Liver (tissue), 9 donors: Measurements from ENCODE around the gene TTI1. TPM values are rescaled to one million over a fixed set of nuclear protein-coding genes. Genes with fewer than 3 reads are reported as not detected.

Experiments
- DNase-seq: peaks from one replicate; pipeline ENCODE4 v3.0.0-alpha.2; 2017; ENCODE audit warnings: low spot score
- H3K27ac ChIP-seq, 2 donors: one replicate each; pipeline ENCODE4 v1.7.0; 2013; ENCODE audit warnings: inconsistent platforms in 2 of 2, low read length in 2 of 2, control low read depth in 1 of 2, low read depth in 1 of 2, mild to moderate bottlenecking in 1 of 2
- H3K27me3 ChIP-seq, 4 donors: one replicate each; pipeline versions ENCODE4 v1.6.1 to v1.7.0; 2013; ENCODE audit warnings: low read length in 3 of 4, inconsistent platforms in 1 of 4, mild to moderate bottlenecking in 1 of 4, moderate library complexity in 1 of 4; ENCODE audit not compliant: control insufficient read depth in 4 of 4, insufficient read depth in 4 of 4
- H3K36me3 ChIP-seq, 4 donors: one replicate each; pipeline versions ENCODE4 v1.6.1 to v1.7.0; 2013; ENCODE audit warnings: low read length in 3 of 4, mild to moderate bottlenecking in 3 of 4, low read depth in 1 of 4, moderate library complexity in 1 of 4; ENCODE audit not compliant: control insufficient read depth in 4 of 4, insufficient read depth in 3 of 4
- H3K4me1 ChIP-seq, 4 donors: one replicate each; pipeline versions ENCODE4 v1.6.1 to v1.7.0; 2013; ENCODE audit warnings: low read length in 3 of 4, mild to moderate bottlenecking in 3 of 4, moderate library complexity in 1 of 4; ENCODE audit not compliant: control insufficient read depth in 4 of 4, insufficient read depth in 4 of 4
- H3K4me3 ChIP-seq, 3 donors: one replicate each; pipeline versions ENCODE4 v1.6.1 to v1.7.0; 2013; ENCODE audit warnings: low read length in 3 of 3, control low read depth in 1 of 3, low read depth in 1 of 3, mild to moderate bottlenecking in 1 of 3
- H3K9ac ChIP-seq, 2 donors: one replicate each; pipeline ENCODE4 v1.7.0; 2013; ENCODE audit warnings: low read length in 2 of 2, mild to moderate bottlenecking in 2 of 2, moderate library complexity in 2 of 2, control low read depth in 1 of 2, low read depth in 1 of 2
- H3K9me3 ChIP-seq, 4 donors: one replicate each; pipeline versions ENCODE4 v1.6.1 to v1.7.0; 2013; ENCODE audit warnings: low read length in 3 of 4; ENCODE audit not compliant: control insufficient read depth in 4 of 4
- EGR1 ChIP-seq, 2 donors: IDR thresholded peaks; 2 replicates each; pipeline ENCODE4 v1.6.1; 2016 to 2018; ENCODE audit warnings: antibody characterized with exemption in 2 of 2, low read depth in 2 of 2
- FOXA1 ChIP-seq: IDR thresholded peaks from 2 replicates; pipeline ENCODE4 v1.6.1; 2016; ENCODE audit warnings: antibody characterized with exemption
- FOXA2 ChIP-seq: IDR thresholded peaks from 2 replicates; pipeline ENCODE4 v1.6.1; 2016; ENCODE audit warnings: antibody characterized with exemption
- GABPA ChIP-seq, 2 donors: IDR thresholded peaks in 1 of 2; conservative IDR thresholded peaks in 1 of 2; 2 replicates each; pipeline ENCODE4 v1.6.1; 2016; ENCODE audit warnings: antibody characterized with exemption in 2 of 2, mild to moderate bottlenecking in 1 of 2, moderate library complexity in 1 of 2
- HNF4A ChIP-seq, 2 donors: conservative IDR thresholded peaks; 2 replicates each; pipeline ENCODE4 v1.6.1; 2016; ENCODE audit warnings: antibody characterized with exemption in 2 of 2, mild to moderate bottlenecking in 2 of 2
- HNF4G ChIP-seq: IDR thresholded peaks from 2 replicates; pipeline ENCODE4 v1.6.1; 2016; ENCODE audit warnings: antibody characterized with exemption
- JUND ChIP-seq, 2 donors: IDR thresholded peaks; 2 replicates each; pipeline ENCODE4 v1.6.1; 2016; ENCODE audit warnings: antibody characterized with exemption in 2 of 2
- NR2F2 ChIP-seq: IDR thresholded peaks from 2 replicates; pipeline ENCODE4 v1.6.1; 2016; ENCODE audit warnings: antibody characterized with exemption
- RAD21 ChIP-seq, 2 donors: IDR thresholded peaks; 2 replicates each; pipeline ENCODE4 v1.6.1; 2016; ENCODE audit warnings: antibody characterized with exemption in 2 of 2, mild to moderate bottlenecking in 2 of 2
- RXRA ChIP-seq, 2 donors: IDR thresholded peaks; 2 replicates each; pipeline ENCODE4 v1.6.1; 2017 to 2018; ENCODE audit warnings: antibody characterized with exemption in 2 of 2, mild to moderate bottlenecking in 1 of 2
- SP1 ChIP-seq: IDR thresholded peaks from 2 replicates; pipeline ENCODE4 v1.6.1; 2018; ENCODE audit warnings: antibody characterized with exemption, mild to moderate bottlenecking
- YY1 ChIP-seq: IDR thresholded peaks from 2 replicates; pipeline ENCODE4 v1.6.1; 2016; ENCODE audit warnings: antibody characterized with exemption, mild to moderate bottlenecking
- WGBS: extraction: QIAGEN DNeasy Blood & Tissue Kit; methylation state at CpG from one replicate; pipeline ENCODE4 v1.1.7; 2013; 5-methylcytosine and 5-hydroxymethylcytosine counted together
- polyA plus RNA-seq, 2 donors: library from polyadenylated mRNA; stranded (reverse) in 1 of 2; unstranded in 1 of 2; fragments of 200-250 nt in 1 of 2; fragments of >200 nt in 1 of 2; fragmentation: Nextera tagmentation in 1 of 2; extraction: Ambion mirVana in 1 of 2; gene quantifications; one replicate each; pipeline versions ENCODE4 v1.2.1 to v1.2.3, GENCODE V29; 2013 to 2015
- total RNA-seq, 2 donors: library from RNA; depleted of rRNA; stranded (reverse); fragments of >200 nt; gene quantifications; one replicate each; pipeline ENCODE4 v1.2.3, GENCODE V29; 2014
- TF ChIP-seq, protein P1 (sequence below): fragments of 150-350 bp; IDR thresholded peaks from 2 replicates; pipeline ENCODE4 v1.5.1; 2017; ENCODE audit warnings: improper control_type of control experiment, low read depth, low read length; ENCODE audit not compliant: missing input control
- TF ChIP-seq, protein P2 (sequence below): IDR thresholded peaks from 2 replicates; pipeline ENCODE4 v1.6.1; 2016; ENCODE audit warnings: antibody characterized with exemption
- TF ChIP-seq, protein P3 (sequence below): IDR thresholded peaks from 2 replicates; pipeline ENCODE4 v1.6.1; 2016; ENCODE audit warnings: antibody characterized with exemption
- TF ChIP-seq, protein P4 (sequence below): IDR thresholded peaks from 2 replicates; pipeline ENCODE4 v1.6.1; 2016; ENCODE audit warnings: antibody characterized with exemption, mild to moderate bottlenecking
- TF ChIP-seq, protein P5 (sequence below): IDR thresholded peaks from 2 replicates; pipeline ENCODE4 v1.6.1; 2016; ENCODE audit warnings: antibody characterized with exemption
- donor health status: healthy.
- donor health status: healthy.
- donor health status: healthy.
- donor health status: healthy.
- donor health status: healthy.

Gene TTI1
- total and polyA plus RNA-seq, 4 donors = 4.6 to 20.4 (median 11.3) TPM

DNA sequence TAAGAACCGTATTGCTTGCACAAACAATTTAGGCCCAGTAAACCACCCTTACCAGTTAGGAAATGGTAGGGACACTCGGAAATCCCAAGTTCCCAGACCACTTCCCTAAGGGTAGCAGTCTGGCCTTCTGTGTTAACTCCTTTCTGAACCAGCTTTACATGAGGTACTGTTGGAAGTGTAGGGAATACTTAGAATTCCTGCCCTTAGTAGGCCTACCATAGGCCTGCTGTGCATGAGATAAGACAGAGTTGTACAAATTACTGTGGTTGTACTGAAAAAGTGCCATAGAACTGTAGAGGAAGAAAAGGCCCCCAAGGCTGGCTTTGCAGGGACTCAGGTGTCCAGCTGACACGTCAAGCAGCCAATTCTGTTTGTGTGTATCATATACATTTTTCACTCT, 11.4 kb upstream of the TTI1 start:
- TF ChIP-seq SP1 = no peak
- TF ChIP-seq, protein P1, sequence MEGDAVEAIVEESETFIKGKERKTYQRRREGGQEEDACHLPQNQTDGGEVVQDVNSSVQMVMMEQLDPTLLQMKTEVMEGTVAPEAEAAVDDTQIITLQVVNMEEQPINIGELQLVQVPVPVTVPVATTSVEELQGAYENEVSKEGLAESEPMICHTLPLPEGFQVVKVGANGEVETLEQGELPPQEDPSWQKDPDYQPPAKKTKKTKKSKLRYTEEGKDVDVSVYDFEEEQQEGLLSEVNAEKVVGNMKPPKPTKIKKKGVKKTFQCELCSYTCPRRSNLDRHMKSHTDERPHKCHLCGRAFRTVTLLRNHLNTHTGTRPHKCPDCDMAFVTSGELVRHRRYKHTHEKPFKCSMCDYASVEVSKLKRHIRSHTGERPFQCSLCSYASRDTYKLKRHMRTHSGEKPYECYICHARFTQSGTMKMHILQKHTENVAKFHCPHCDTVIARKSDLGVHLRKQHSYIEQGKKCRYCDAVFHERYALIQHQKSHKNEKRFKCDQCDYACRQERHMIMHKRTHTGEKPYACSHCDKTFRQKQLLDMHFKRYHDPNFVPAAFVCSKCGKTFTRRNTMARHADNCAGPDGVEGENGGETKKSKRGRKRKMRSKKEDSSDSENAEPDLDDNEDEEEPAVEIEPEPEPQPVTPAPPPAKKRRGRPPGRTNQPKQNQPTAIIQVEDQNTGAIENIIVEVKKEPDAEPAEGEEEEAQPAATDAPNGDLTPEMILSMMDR = no peak
- TF ChIP-seq EGR1 (IDR thresholded peaks at IDR 0.05; ENCODE audit: low read depth in 2 of 2) = no peak
- TF ChIP-seq, protein P2, sequence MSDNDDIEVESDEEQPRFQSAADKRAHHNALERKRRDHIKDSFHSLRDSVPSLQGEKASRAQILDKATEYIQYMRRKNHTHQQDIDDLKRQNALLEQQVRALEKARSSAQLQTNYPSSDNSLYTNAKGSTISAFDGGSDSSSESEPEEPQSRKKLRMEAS = no peak
- TF ChIP-seq FOXA1 = no peak
- TF ChIP-seq RAD21 (IDR thresholded peaks at IDR 0.05) = no peak
- TF ChIP-seq JUND (IDR thresholded peaks at IDR 0.05) = no peak
- no peak overlapping the region for H3K4me3 ChIP-seq
- peaks cover 7 to 47% (median 20%) of the 10 kb centered on the region in 4 donors for H3K36me3 ChIP-seq
- no peak overlapping the region for H3K9ac ChIP-seq
- no peak for DNase-seq
- H3K4me1 ChIP-seq = peaks cover 0 to 21% (median 4%) of the 10 kb centered on the region in 4 donors
- H3K9me3 ChIP-seq = no peaks in the 10 kb centered on the region
- WGBS = 96% methylated on average over 3 of the region's 3 CpGs
- no peaks in the 10 kb centered on the region for H3K27me3 ChIP-seq
- H3K27ac ChIP-seq = no peak overlapping the region

DNA sequence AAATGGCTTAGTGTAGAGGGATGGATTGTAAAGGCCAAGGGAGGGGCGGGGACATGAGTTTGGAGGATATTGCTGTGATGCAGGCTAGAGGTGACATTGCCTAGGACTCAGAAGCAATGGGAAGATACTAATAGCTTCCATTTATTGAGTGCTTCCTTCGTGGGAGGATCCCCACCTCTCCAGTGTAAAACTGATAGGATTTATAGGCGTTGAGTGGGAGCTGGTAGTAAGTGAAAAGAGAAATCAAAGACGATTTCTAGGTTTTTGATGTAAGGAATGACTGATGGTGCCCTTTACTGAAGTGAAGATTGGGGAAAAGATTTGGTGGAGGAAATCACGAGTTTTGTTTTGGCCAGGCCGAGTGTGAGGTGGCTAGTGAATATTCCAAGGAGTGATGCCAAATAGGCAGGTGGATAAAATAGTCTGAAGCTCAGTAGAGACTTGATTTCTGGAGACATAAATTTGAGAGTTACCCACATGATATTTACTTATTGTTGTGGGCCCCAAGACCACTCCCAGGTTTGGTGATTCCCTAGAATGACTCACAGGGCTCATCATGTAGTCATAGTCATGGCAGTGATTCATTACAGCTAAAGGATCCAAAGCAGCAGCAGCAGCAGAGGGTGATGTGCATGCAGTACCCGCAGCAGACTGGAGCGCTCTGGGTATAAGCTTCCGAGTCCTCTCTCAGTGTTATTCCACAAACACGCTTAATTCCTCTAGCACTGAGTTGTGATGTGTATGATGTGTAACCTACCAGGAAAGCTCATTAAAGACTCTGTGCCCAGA, 10.4 kb upstream of the TTI1 start:
- H3K4me3 ChIP-seq = no peak overlapping the region
- no peak for DNase-seq
- WGBS = 95% methylated on average over 10 of the region's 10 CpGs
- H3K36me3 ChIP-seq = peaks cover 8 to 45% (median 18%) of the 10 kb centered on the region in 4 donors
- H3K9ac ChIP-seq = no peak overlapping the region
- no peaks in the 10 kb centered on the region for H3K9me3 ChIP-seq
- TF ChIP-seq NR2F2 (no peak), RAD21 (IDR thresholded peaks at IDR 0.05) (no peak), SP1 (no peak), HNF4A (conservative IDR thresholded peaks at IDR 0.05) (no peak), YY1 (no peak), EGR1 (IDR thresholded peaks at IDR 0.05; ENCODE audit: low read depth in 2 of 2) (no peak), GABPA (IDR thresholded peaks at IDR 0.05 in 1 of 2, conservative IDR thresholded peaks at IDR 0.05 in 1 of 2) (no peak), RXRA (IDR thresholded peaks at IDR 0.05) (no peak), FOXA2 (no peak), HNF4G (no peak), FOXA1 (no peak), JUND (IDR thresholded peaks at IDR 0.05) (no peak)
- TF ChIP-seq, protein P3, sequence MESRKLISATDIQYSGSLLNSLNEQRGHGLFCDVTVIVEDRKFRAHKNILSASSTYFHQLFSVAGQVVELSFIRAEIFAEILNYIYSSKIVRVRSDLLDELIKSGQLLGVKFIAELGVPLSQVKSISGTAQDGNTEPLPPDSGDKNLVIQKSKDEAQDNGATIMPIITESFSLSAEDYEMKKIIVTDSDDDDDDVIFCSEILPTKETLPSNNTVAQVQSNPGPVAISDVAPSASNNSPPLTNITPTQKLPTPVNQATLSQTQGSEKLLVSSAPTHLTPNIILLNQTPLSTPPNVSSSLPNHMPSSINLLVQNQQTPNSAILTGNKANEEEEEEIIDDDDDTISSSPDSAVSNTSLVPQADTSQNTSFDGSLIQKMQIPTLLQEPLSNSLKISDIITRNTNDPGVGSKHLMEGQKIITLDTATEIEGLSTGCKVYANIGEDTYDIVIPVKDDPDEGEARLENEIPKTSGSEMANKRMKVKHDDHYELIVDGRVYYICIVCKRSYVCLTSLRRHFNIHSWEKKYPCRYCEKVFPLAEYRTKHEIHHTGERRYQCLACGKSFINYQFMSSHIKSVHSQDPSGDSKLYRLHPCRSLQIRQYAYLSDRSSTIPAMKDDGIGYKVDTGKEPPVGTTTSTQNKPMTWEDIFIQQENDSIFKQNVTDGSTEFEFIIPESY = no peak
- TF ChIP-seq, protein P1 = no peak
- TF ChIP-seq, protein P4, sequence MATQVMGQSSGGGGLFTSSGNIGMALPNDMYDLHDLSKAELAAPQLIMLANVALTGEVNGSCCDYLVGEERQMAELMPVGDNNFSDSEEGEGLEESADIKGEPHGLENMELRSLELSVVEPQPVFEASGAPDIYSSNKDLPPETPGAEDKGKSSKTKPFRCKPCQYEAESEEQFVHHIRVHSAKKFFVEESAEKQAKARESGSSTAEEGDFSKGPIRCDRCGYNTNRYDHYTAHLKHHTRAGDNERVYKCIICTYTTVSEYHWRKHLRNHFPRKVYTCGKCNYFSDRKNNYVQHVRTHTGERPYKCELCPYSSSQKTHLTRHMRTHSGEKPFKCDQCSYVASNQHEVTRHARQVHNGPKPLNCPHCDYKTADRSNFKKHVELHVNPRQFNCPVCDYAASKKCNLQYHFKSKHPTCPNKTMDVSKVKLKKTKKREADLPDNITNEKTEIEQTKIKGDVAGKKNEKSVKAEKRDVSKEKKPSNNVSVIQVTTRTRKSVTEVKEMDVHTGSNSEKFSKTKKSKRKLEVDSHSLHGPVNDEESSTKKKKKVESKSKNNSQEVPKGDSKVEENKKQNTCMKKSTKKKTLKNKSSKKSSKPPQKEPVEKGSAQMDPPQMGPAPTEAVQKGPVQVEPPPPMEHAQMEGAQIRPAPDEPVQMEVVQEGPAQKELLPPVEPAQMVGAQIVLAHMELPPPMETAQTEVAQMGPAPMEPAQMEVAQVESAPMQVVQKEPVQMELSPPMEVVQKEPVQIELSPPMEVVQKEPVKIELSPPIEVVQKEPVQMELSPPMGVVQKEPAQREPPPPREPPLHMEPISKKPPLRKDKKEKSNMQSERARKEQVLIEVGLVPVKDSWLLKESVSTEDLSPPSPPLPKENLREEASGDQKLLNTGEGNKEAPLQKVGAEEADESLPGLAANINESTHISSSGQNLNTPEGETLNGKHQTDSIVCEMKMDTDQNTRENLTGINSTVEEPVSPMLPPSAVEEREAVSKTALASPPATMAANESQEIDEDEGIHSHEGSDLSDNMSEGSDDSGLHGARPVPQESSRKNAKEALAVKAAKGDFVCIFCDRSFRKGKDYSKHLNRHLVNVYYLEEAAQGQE = no peak
- TF ChIP-seq, protein P2 = no peak
- TF ChIP-seq, protein P5, sequence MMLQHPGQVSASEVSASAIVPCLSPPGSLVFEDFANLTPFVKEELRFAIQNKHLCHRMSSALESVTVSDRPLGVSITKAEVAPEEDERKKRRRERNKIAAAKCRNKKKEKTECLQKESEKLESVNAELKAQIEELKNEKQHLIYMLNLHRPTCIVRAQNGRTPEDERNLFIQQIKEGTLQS = no peak
- H3K4me1 ChIP-seq = peaks cover 0 to 22% (median 5%) of the 10 kb centered on the region in 4 donors
- H3K27ac ChIP-seq = no peak overlapping the region
- no peaks in the 10 kb centered on the region for H3K27me3 ChIP-seq
